GM11168 (cell line): Measurements from ENCODE around the gene N4BP2L1.

ENCODE experiments used
- in situ Hi-C: fragments of 300-500 bp; cut with MboI; formaldehyde crosslinking; loops from one replicate; pipeline ENCODE4 v1.12.0; 2022; ENCODE audit warnings: low sequenced_read_pairs; ENCODE audit not compliant: unreplicated experiment

Gene N4BP2L1

DNA sequence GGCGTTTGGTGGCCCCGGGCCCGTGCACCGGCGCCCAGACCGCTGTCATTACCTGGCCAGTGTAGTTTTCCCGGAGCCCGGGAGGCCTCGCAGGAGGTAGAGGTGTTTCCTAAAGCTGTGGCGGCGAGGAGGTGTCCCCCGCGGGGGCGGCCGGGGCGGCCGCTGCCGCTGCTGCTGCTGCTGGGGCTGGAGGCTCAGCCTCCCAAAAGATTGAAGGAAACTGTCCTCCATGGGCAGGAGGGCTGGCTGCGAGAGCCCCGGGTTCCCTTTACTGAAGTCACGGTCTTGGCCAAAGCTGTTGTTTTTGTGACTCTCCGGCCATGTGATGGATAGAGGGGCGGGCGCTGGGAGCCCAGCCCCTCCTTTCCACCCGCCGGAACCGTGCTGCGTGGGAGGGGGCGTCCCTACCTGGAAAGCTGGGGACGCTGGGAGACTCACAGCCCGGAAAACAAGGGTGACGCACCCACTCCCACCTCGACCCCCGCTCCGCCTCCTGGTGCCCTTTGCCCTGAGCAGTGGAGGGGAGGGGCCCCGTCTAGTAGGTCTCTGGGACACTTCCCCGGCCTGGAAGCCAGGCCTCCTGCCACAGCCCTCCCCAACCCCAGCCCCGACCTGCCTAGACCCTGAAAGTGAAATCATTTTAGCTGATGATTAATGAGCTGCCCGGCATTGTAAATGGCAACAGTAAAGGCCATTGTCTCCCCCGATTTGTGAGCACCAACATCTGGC lies at the start of gene N4BP2L1:
Gene N4BP2L1 (minus strand): TSS at position 279 of the 729 bp plus-strand sequence. CDS start 48 bp downstream, at position 231.
- in situ Hi-C loops = no loop called here

DNA sequence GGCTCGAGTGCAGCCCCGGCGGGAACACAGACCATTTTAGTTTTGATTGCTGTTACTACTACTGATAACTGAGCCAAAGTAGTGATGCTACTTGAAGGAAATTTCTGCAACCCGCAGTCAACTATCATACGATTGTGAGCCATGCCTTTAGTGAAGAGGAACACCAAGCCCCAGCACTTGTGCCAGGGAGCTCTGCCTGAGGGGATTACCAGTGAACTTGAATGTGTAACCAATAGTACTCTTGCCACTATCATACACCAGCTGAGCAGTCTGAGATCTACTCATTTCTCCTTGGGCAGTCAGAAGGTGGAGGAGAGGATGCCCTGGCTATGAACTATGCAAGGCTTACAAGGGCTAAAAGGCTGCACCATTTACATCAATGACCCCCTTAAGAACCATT lies 49.0 kb upstream of the N4BP2L1 start:
- in situ Hi-C loops = no loop called here

DNA sequence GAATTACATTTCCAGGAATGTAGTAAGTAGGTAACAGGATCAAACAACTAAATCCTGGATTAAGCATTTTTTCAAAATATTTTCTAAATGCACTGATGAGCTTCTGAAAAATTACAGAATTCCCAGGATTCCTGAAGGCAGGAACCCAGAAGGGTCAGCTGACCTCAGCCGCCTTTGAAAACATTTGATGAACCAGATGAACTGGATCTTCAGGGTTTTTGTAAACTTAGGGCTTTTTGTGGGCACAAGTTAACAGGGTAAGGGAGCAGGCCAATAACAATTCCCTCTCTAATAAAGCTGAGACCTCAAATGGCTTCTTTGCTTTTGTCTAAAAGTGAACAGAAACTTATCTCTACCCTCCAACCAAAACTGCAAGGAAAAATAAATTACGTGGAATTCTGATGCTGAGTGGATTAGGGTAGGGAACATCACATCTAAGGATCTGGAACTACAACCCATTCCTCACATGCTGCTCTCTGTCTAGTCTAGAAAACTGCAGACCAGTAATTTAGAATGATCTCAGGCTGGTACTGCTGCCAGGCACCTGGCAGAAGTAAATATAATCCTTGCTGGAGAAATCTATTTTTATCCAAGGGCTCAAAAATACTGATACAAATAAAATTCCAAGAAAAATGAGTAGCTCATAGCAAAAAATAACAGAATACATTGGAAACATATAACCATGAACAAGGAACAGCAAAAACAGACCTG lies 48.2 kb upstream of the N4BP2L1 start:
- in situ Hi-C loops = no loop called here

DNA sequence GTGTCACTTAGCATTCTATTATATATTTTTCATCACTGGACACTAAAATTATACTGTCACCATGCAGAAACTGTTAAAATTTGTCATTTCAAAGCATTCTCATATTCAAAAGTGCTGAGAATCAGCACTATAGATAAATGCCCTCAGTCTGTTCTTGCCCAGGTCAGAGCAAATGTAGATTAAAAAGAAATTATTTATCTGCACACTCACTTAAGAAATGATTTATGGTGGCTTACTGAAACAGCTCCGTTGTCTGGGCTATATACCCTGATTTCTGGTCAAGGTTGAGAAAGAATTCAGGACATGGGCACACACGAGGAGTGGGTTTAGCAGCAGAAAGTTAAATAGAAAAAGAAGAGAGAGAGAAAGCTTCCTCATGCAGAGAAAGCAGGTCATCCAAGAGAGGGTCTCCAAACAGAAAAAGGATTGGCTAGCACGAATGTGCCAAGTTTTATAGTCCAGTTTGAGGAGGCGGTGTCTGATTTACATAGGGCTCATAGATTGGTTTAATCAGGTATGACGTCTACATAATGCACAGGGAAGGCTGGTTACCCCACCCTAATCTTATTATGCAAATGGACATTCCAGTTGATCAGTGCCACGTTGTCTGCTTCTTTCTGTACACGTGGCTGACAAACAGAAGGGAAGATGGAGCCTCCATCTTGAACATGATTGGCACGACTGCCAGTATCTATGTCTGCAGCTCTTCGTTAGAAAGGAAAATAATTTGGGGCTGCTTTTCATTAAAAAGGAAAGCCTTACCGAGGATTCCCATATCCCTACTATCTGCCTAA lies 47.3 kb upstream of the N4BP2L1 start:
- in situ Hi-C loops = no loop called here

DNA sequence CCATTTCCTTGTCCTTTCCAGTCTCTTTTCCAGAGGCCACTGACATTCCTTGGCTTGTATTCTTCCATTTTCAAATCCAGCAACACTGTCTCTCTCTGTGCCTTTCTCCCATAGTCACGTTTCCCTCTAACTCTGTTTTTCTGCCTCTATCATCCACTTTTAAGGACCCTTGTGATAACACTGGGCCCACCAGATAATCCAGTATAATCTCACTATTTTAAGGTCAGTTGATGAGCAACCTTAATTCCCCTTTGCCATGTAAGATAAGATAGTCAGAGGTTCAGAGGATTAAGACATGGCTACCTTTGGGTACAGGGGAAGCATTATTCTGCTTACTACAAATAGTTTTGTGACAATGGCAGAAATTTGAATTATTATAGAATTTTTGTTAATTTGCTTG lies 45.7 kb upstream of the N4BP2L1 start:
- in situ Hi-C loops = no loop called here

DNA sequence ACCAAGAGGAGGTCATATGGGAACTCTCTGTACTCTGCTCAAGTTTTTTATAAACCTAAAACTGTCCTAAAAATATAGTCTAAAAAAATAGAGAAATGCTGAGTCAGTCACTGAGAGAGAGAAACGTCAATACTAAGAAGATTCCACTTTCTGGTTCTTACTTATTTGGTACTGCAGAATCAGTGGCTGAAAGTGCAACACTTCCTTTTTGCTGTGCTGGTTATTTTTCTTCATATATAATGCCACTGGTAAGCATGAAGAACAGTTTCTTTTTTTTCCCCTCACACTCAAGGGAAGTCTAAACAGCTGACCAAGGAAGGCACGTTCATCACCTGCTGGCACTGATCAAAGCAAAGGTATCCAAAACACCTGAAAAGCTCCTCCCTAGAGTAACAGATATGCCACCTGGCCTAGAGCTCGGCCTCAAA lies 44.3 kb upstream of the N4BP2L1 start:
- in situ Hi-C loops = no loop called here

DNA sequence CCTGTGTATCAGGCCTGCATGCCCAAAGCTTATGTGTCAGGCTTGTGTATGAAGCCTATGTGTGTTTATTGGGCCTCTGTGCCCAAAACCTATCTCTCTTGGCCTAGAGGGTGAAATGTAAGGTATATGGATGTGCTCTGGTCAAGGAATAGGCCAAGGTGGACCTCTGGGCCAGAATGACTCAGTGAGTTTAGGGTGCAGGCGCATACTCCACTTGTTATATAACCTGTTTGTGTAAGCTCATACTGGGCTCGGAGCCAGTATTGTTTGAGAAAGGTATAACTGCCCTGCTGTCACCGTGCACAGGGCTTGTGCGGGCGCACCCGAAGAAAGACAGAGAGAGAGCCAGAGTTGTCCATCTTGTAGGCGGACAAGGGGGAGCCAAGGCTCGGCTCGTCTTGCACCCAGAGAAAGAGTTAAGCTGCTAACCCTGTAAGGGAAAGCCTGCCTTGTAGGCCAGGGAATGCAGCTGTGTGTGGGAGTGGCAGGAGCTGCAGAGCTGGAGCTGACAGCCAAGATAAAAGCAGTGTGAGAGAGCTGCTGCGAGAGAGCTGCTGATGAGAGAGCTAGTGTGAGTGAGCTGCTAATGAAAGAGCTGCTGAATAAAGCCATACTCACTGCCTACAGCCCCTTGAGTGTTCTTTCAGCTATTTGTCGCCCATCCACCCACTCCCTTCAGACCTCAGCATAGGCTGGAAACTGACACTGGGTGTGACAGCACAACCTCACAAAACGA lies 43.4 kb upstream of the N4BP2L1 start:
- in situ Hi-C loops = no loop called here

DNA sequence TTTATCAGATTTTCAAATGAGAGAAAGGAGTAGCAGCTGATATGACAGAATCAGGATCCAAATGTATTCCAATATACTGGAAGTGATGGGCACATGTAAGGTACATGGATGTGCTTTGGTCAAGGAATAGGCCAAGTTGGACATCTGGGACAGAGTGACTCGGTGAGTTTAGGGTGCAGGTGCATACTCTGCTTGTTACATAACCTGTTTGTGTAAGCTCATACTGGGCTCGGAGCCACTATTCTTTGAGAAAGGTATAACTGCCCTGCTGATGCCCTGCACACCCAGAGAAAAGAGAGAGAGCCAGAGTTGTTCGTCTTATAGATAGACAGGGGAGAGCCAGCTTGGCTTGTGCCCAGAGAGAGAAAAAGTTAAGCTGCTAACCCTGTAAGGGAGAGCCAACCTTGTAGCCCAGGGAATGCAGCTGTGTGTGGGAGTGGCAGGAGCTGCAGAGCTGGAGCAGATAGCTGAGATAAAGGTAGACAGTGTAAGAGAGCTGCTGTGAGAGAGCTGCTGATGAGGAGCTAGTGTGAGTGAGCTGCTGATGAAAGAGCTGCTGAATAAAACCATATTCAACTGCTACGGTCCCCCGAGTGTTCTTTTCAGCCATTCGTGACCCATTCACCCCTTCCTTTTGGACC lies 40.7 kb upstream of the N4BP2L1 start:
- in situ Hi-C loops = no loop called here

DNA sequence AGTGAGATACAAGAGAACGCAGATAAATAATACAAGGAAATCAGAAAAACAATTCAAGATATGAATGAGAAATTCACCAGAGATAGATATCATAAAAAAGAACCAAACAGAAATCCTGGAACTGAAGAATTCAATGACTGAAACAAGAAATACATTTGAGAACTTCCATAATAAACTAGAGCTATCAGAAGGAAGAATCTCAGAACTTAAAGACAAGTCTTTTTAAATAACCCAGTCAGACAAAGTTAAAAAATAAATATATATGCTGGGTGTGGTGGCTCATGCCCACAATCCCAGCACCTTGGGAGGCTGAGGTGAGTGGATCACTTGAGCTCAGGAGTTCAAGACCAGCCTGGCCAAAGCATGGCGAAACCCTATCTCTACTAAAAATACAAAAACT lies 28.7 kb upstream of the N4BP2L1 start:
- in situ Hi-C loops = no loop called here

DNA sequence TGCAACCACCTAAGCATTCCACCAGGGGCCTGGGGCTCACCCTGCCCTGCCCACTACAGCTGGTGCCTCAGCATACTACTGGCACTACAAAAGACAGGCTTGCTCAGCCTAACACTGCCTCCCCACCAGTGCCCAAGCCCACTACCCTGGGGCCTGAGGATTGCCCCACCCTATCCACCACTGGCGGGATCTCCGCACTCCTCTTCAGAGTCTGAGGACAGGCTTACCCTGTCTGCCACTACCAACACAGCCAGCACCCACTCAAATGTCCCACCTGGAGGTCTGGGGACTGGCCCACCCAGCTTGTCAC lies 27.6 kb upstream of the N4BP2L1 start:
- in situ Hi-C loops = no loop called here

DNA sequence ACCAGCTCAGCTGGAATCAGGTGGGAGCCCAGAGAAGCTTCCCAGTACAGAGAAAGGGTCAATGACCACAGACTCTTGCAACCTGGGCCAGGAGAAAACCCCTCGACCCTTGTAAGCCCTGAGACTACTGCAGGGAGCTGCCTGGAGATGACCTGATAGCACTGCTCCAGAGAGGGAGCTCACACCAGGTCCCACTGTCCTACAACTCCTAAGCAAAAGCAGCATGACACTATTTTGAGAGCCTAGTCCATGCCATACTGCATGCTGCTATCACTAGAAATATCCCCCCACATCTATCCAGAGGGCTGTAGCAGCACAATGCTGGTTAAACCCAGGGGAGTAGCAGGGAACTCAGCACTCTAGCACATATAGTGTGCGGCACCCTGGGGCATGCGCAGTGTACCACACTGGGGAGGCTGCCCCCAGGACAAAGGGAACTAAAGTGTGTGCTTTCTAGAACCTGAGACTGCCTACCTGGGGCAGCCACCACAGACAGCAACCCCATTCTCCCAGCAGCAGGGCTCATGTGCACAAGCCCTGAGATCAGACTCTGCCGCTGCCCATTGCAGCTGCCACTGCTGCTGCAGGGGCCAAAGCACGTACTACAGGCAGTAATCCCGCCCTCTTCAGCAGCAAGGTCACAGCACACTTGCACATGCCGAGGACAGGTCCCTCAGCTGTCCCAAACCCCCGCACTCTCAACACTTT lies 27.1 kb upstream of the N4BP2L1 start:
- in situ Hi-C loops = no loop called here

DNA sequence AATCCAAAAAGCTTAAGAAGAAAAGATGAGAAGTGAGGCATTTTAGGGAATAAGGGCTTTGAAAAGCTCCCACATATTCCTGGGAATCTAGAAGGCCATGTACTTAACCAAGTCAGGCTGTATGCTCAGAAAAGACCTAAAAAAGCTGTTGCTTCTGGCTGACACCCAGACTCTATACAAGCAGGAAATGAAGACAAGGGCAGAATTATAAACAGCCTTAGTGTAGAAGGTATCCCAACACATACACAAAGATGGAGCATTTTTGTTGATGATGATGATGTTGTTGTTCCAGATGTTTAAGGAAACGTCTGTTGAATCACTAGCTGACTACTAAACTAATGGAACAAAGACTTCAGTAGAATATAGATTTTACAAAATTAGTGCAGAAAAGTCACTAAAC lies 26.1 kb upstream of the N4BP2L1 start:
- in situ Hi-C loops = no loop called here

DNA sequence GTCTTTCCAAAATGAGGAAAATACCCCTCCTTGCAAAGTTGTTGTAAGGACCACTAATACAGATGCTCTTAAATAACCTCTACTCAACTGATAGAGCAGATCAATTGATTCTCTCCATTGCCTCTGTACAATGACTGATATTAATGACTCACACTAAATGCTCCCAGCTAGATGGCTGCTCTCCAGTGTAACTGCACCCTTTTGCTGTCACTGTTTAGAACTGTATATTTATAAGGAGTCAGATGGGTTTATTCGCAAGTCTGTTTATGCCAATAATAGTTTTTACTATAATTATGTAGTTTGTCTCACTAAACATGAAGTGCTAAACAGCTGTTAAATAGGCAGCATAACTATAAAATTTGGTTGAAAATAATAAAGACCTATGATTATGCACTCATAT lies 21.0 kb upstream of the N4BP2L1 start:
- in situ Hi-C loops = no loop called here

DNA sequence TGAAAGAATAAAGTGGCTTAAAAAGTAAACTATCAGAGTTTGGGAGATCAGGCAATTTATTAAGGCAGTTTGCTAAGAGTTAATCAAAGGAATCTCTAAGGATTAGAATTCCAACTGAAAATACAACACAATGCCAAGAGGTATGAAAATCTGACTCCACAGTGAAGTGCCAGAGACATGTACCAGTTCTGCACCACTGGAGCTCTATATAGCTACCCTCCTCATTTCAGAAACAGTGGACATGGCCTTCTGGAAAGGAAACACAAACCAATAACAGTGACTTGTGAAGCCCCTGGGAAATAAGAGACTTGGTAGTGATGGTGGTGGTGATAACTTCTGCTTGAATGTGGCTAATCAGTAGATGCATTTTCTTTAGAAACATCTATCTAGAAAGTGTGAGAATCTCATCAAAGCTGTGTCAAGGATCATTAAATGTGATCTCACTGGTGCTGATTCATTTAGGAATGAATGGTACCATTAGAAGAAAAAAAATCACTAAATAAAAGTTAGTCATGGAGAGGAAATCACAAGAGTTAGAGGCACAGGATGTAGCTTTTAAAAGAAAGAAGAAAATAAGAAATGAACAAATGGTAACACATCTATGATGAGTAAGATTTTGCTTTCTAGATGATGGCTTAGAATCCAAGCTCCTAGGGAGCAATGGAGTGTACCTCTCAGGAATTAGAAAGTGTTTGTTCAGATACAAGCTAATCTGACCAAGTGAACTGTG lies 20.1 kb upstream of the N4BP2L1 start:
- in situ Hi-C loops = no loop called here

DNA sequence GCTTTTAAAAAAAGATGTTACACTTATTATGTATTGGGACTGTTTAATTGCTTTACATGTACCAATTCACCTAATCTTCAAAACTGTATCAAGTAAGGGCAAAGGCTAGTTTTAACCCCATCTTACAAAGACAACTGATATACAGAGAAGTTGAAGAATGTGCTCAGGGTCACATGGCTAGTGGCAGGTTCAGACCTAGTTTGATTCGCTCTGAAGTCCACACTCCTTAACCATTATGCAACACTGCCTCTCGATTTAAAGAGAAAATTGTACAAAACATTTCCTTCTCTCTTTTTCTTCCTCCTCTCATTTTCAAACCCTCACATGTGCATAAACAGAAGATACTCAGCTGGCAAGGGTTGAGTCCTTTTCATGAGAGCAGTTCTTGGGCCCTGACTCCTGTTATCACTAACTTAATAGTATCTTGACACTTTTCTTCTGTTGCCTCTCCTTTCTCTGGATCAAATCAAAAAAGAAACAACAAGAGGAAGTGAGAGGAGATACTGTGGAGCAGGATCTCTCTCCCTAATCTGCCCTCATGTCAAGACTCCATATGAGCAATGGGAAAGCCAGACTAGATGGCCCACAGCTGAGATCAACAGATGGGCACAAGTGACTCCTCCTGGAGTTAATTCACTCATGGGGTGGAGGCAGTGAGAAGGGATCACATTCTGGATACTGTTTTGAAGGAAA lies 19.0 kb upstream of the N4BP2L1 start:
- in situ Hi-C loops = no loop called here

DNA sequence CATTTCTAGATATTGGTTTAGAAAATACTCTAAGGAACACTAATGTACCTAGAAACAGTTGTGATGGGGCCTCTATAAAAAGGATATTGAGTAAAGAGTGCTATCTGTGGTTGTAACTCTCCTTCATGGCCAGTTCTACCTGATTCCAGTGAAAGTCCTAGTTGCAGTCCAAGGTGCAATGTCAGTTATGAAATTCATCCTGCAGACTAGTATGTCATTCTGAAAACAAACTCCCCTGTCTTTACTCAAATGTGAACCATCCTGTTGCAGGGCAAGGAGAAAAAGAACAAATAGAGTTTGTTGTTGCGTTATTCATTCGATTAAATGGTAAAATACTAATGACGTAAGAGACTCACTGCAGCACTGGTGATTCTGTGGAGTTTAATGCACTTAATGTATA lies 18.3 kb upstream of the N4BP2L1 start:
- in situ Hi-C loops = no loop called here

DNA sequence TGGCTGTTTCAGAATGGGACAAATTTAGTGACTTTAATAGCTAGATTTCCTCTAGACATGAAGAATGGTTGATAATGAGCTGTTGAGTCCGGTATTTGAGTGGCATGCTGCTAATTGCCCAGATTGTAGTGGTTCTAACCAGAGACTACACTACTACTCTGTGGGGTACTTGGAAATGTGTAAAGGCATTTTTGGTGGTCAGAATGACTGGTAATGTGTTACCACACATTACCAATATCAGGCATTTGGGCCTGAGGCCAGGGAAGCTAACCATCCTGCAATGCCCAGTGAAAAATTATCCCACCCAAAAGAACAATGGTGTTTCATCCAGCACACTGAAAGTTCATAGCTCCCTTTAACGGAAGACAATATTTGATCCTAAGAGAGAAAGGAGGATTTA lies 17.5 kb upstream of the N4BP2L1 start:
- in situ Hi-C loops = no loop called here

DNA sequence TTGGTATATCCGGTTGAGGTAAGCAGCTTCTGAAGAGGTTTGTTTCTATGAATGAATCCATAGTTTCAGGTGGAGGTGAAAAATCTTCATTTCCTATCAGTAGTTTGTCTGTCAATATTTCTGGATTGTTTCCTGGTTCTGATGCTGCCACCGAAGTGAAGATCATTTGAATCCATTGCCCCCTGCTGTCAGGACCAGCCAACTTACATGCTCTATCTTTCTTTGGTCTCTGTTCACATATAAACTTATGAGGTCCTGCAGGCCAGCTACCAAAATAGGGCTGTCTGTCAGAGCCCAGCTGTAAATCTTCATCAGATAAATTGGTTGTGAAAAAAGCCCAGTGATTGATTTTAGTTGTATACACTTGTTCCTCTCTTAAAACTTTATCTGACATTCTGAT lies 15.2 kb upstream of the N4BP2L1 start:
- in situ Hi-C loops = no loop called here
